Gastrocnemius medialis (tissue), 4 donors: ENCODE measurements around the gene PHLDA2. TPM values are rescaled to one million over a fixed set of nuclear protein-coding genes. Genes with fewer than 3 reads are reported as not detected.

Experiments
- ATAC-seq, 2 donors: fragments of 150-250 bp; one replicate each; pipeline ENCODE4 v1.9.1; 2016
- DNase-seq, 2 donors: peaks; one replicate each; pipeline ENCODE4 v3.0.0-alpha.2; 2019
- H3K27ac ChIP-seq, 4 donors: fragments of 200-600 bp; sonication (generic); 1 replicate in 1 of 4; 2 replicates in 3 of 4; pipeline ENCODE4 v1.5.1; 2016 to 2018; ENCODE audit warnings: mild to moderate bottlenecking in 2 of 4, moderate library complexity in 1 of 4
- H3K27me3 ChIP-seq, 3 donors: fragments of 200-600 bp; sonication (generic) in 2 of 3; 1 replicate in 1 of 3; 2 replicates in 2 of 3; pipeline versions ENCODE4 v1.5.1 to v1.6.0; 2016 to 2019; ENCODE audit warnings: mild to moderate bottlenecking in 1 of 3, moderate library complexity in 1 of 3
- H3K36me3 ChIP-seq, 2 donors: fragments of 200-600 bp; sonication (generic) in 1 of 2; one replicate each; pipeline ENCODE4 v1.5.1; 2017 to 2018
- H3K4me1 ChIP-seq, 2 donors: fragments of 200-600 bp; sonication (generic) in 1 of 2; one replicate each; pipeline ENCODE4 v1.5.1; 2016 to 2017; ENCODE audit warnings: mild to moderate bottlenecking in 2 of 2
- H3K4me3 ChIP-seq, 4 donors: fragments of 200-600 bp; sonication (generic) in 3 of 4; 1 replicate in 1 of 4; 2 replicates in 3 of 4; pipeline ENCODE4 v1.5.1; 2016 to 2019; ENCODE audit warnings: mild to moderate bottlenecking in 2 of 4
- H3K9me3 ChIP-seq, 3 donors: fragments of 200-600 bp; sonication (generic) in 2 of 3; 1 replicate in 1 of 3; 2 replicates in 2 of 3; pipeline ENCODE4 v1.5.1; 2016 to 2019
- POLR2A ChIP-seq, 2 donors: fragments of 450-650 bp; IDR thresholded peaks; one replicate each; pipeline ENCODE4 v1.6.1; 2017; ENCODE audit warnings: antibody characterized with exemption in 2 of 2, mild to moderate bottlenecking in 2 of 2, moderate library complexity in 2 of 2
- in situ Hi-C, 4 donors: fragments of 200-750 bp; cut with MboI; loops; one replicate each; pipeline versions ENCODE4 v1.15.0 to v1.8.0; 2017; ENCODE audit warnings: low sequenced_read_pairs in 4 of 4
- intact Hi-C: fragments of 100-400 bp; cut with DNase I; formaldehyde crosslinking; loops from one replicate; pipeline ENCODE4 v1.15.1; 2023; ENCODE audit warnings: low total_unique reads
- total RNA-seq, 4 donors: library from RNA; depleted of rRNA; stranded (reverse); fragments of >200 nt; gene quantifications; one replicate each; pipeline versions ENCODE4 v1.1.0 to v1.2.3, GENCODE V29; 2016
- TF ChIP-seq, protein P1 (sequence below), 5 experiments: fragments of 450-650 bp in 3 of 5; fragments of 200-600 bp in 2 of 5; sonication (generic) in 2 of 5; IDR thresholded peaks in 4 of 5; conservative IDR thresholded peaks in 1 of 5; 1 replicate in 4 of 5; 2 replicates in 1 of 5; pipeline ENCODE4 v1.5.1; 2016 to 2019; ENCODE audit warnings: antibody characterized with exemption in 5 of 5, mild to moderate bottlenecking in 3 of 5, moderate library complexity in 3 of 5

Gene PHLDA2
- total RNA-seq, 4 donors from 2014 or later = 1.4 TPM; not detected in 3

- TF ChIP-seq, protein P1, sequence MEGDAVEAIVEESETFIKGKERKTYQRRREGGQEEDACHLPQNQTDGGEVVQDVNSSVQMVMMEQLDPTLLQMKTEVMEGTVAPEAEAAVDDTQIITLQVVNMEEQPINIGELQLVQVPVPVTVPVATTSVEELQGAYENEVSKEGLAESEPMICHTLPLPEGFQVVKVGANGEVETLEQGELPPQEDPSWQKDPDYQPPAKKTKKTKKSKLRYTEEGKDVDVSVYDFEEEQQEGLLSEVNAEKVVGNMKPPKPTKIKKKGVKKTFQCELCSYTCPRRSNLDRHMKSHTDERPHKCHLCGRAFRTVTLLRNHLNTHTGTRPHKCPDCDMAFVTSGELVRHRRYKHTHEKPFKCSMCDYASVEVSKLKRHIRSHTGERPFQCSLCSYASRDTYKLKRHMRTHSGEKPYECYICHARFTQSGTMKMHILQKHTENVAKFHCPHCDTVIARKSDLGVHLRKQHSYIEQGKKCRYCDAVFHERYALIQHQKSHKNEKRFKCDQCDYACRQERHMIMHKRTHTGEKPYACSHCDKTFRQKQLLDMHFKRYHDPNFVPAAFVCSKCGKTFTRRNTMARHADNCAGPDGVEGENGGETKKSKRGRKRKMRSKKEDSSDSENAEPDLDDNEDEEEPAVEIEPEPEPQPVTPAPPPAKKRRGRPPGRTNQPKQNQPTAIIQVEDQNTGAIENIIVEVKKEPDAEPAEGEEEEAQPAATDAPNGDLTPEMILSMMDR (IDR thresholded peaks at IDR 0.05 in 4 of 5, conservative IDR thresholded peaks at IDR 0.05 in 1 of 5) = no peak
- no peak for TF ChIP-seq POLR2A (IDR thresholded peaks at IDR 0.05)
- in situ Hi-C loops (loop anchor here in 3 of 4 donors (5.0 to 25.0 kb wide), 3 partner anchors 191 to 441 kb away; partner anchors contain the start of genes KCNQ1OT1 (in 3 of the 3), KCNQ1 (in 1 of the 3) and TRPM5 (in 1 of the 3)), intact Hi-C loops (no loop called here)
- Histone ChIP-seq H3K4me1 (peaks cover 8 to 19% of the 10 kb centered on the region in 2 donors), H3K4me3 (no peak overlapping the region), H3K27ac (no peak overlapping the region), H3K27me3 (no peaks in the 10 kb centered on the region), H3K9me3 (no peaks in the 10 kb centered on the region), H3K36me3 (no peaks in the 10 kb centered on the region)
- DNase-seq (no peak), ATAC-seq (no peak)
These were observed 50.4 kb downstream of the PHLDA2 start for GRCh38 chr11:2878782-2879181.

Other genes starting within 250 kb of the PHLDA2 start
- under 1 TPM; 0.16 to 0.61 (median 0.30) TPM for gene KCNQ1OT1, start 229.4 kb downstream of the PHLDA2 start, total RNA-seq
- gene CDKN1C, start 43.6 kb downstream of the PHLDA2 start, total RNA-seq = 10 to 100 TPM; 22.0 to 56.9 (median 38.5) TPM
- gene NAP1L4, start 62.9 kb upstream of the PHLDA2 start, total RNA-seq = 100 to 1,000 TPM in 3 of 4 donors, 10 to 100 TPM in 1; 86.4 to 123 (median 111) TPM
- 10 to 100 TPM; 31.5 to 46.5 (median 34.7) TPM for gene CARS1, start 128.0 kb upstream of the PHLDA2 start, total RNA-seq
- gene OSBPL5, start 235.9 kb upstream of the PHLDA2 start, total RNA-seq = 10 to 100 TPM in 3 of 4 donors, 1 to 10 TPM in 1; 9.2 to 18.5 (median 14.0) TPM